AG08396 (cell line): ENCODE results near the gene NAT10.

Experiments
- DNase-seq: peaks from one replicate; pipeline ENCODE4 v3.0.0; 2012; ENCODE audit warnings: low spot score, mixed read lengths

NAT10 gene

GRCh38 chr11:34149274-34149673 is 43.8 kb downstream of the NAT10 start:
- DNase-seq = no peak

- DNase-seq = peak; percentile 53
Measured at GRCh38 chr11:34149786-34150185, 44.4 kb downstream of the NAT10 start.

- no peak for DNase-seq
Measured at GRCh38 chr11:34150494-34151151, 45.2 kb downstream of the NAT10 start.

GRCh38 chr11:34151166-34151565 is 45.7 kb downstream of the NAT10 start:
- no peak for DNase-seq

GRCh38 chr11:34151916-34152845 is 46.8 kb downstream of the NAT10 start:
- DNase-seq = no peak

- DNase-seq = no peak
Measured at GRCh38 chr11:34154059-34154875, 48.8 kb downstream of the NAT10 start.

GRCh38 chr11:34155057-34155756 is 49.8 kb downstream of the NAT10 start:
- no peak for DNase-seq

GRCh38 chr11:34155757-34156062 is 50.3 kb downstream of the NAT10 start:
- DNase-seq = no peak

- DNase-seq = no peak
Measured at GRCh38 chr11:34157163-34157562, 51.7 kb downstream of the NAT10 start.

- DNase-seq = no peak
Measured at GRCh38 chr11:34158661-34159060, 53.2 kb downstream of the NAT10 start.

- DNase-seq = no peak
Measured at GRCh38 chr11:34160049-34160721, 54.8 kb downstream of the NAT10 start.

- DNase-seq = no peak
Measured at GRCh38 chr11:34160791-34161190, 55.4 kb downstream of the NAT10 start.

- DNase-seq = no peak
Measured at GRCh38 chr11:34161361-34161760, 55.9 kb downstream of the NAT10 start.

GRCh38 chr11:34161812-34162492 is 56.5 kb downstream of the NAT10 start:
- no peak for DNase-seq

GRCh38 chr11:34162493-34162820 is 57.0 kb downstream of the NAT10 start:
- DNase-seq = no peak

GRCh38 chr11:34162856-34163255 is 57.4 kb downstream of the NAT10 start:
- no peak for DNase-seq

GRCh38 chr11:34165121-34165520 is 59.7 kb downstream of the NAT10 start:
- no peak for DNase-seq

- peak; percentile 41 for DNase-seq
Measured at GRCh38 chr11:34165786-34166555, 60.5 kb downstream of the NAT10 start.

GRCh38 chr11:34166806-34167740 is 61.6 kb downstream of the NAT10 start:
- no peak for DNase-seq
